Vagina (tissue), 2 donors: ENCODE data around the gene DLG5. TPM values are rescaled to one million over a fixed set of nuclear protein-coding genes. Genes with fewer than 3 reads are reported as not detected.

Source experiments
- DNase-seq, 2 donors: peaks; one replicate each; pipeline ENCODE4 v3.0.0-alpha.2; 2017; ENCODE audit errors: extremely low spot score in 2 of 2
- H3K27ac ChIP-seq: fragments of 200-600 bp; sonication (generic); one replicate; pipeline ENCODE4 v1.5.1; 2019
- H3K27me3 ChIP-seq: fragments of 200-600 bp; sonication (generic); one replicate; pipeline ENCODE4 v1.5.1; 2019
- H3K36me3 ChIP-seq, 2 donors: fragments of 200-600 bp; sonication (generic); one replicate each; pipeline ENCODE4 v1.5.1; 2017 to 2019
- H3K4me1 ChIP-seq: fragments of 200-600 bp; sonication (generic); one replicate; pipeline ENCODE4 v1.5.1; 2019
- H3K4me3 ChIP-seq, 2 donors: fragments of 200-600 bp; sonication (generic); 1 replicate in 1 of 2; 2 replicates in 1 of 2; pipeline ENCODE4 v1.5.1; 2016 to 2019
- H3K9me3 ChIP-seq: fragments of 200-600 bp; sonication (generic); one replicate; pipeline ENCODE4 v1.5.1; 2019
- POLR2A ChIP-seq, 2 donors: fragments of 450-650 bp; IDR thresholded peaks; one replicate each; pipeline ENCODE4 v1.6.1; 2017; ENCODE audit warnings: antibody characterized with exemption in 2 of 2, mild to moderate bottlenecking in 2 of 2, moderate library complexity in 2 of 2
- POLR2AphosphoS5 ChIP-seq, 2 donors: sonication (generic); formaldehyde crosslinking; IDR thresholded peaks; one replicate each; pipeline ENCODE4 v1.9.0; 2017; ENCODE audit warnings: antibody characterized with exemption in 2 of 2, mild to moderate bottlenecking in 2 of 2, low read depth in 1 of 2; ENCODE audit not compliant: insufficient read depth in 1 of 2
- intact Hi-C: fragments of 100-400 bp; cut with DNase I; formaldehyde crosslinking; loops from one replicate; pipeline ENCODE4 v1.15.1; 2023
- total RNA-seq: library from RNA; depleted of rRNA; stranded (reverse); fragments of >200 nt; gene quantifications from one replicate; pipeline ENCODE4 v1.2.3, GENCODE V29; 2016
- TF ChIP-seq, protein P1 (sequence below), 3 experiments: fragments of 450-650 bp in 2 of 3; fragments of 200-600 bp in 1 of 3; sonication (generic) in 1 of 3; IDR thresholded peaks; one replicate each; pipeline ENCODE4 v1.5.1; 2017 to 2019; ENCODE audit warnings: antibody characterized with exemption in 3 of 3, mild to moderate bottlenecking in 2 of 3, moderate library complexity in 2 of 3

Gene DLG5
- total RNA-seq, 1 donor from 2014 or later = 57.5 TPM

- TF ChIP-seq POLR2AphosphoS5 (IDR thresholded peaks at IDR 0.05; ENCODE audit: insufficient read depth in 1 of 2, low read depth in 1 of 2) = no peak
- no peak for TF ChIP-seq POLR2A (IDR thresholded peaks at IDR 0.05)
- TF ChIP-seq, protein P1, sequence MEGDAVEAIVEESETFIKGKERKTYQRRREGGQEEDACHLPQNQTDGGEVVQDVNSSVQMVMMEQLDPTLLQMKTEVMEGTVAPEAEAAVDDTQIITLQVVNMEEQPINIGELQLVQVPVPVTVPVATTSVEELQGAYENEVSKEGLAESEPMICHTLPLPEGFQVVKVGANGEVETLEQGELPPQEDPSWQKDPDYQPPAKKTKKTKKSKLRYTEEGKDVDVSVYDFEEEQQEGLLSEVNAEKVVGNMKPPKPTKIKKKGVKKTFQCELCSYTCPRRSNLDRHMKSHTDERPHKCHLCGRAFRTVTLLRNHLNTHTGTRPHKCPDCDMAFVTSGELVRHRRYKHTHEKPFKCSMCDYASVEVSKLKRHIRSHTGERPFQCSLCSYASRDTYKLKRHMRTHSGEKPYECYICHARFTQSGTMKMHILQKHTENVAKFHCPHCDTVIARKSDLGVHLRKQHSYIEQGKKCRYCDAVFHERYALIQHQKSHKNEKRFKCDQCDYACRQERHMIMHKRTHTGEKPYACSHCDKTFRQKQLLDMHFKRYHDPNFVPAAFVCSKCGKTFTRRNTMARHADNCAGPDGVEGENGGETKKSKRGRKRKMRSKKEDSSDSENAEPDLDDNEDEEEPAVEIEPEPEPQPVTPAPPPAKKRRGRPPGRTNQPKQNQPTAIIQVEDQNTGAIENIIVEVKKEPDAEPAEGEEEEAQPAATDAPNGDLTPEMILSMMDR (IDR thresholded peaks at IDR 0.05) = no peak
- Histone ChIP-seq H3K9me3 (no peaks in the 10 kb centered on the region), H3K27me3 (no peaks in the 10 kb centered on the region), H3K36me3 (no peaks in the 10 kb centered on the region), H3K4me1 (peaks cover 76% of the 10 kb centered on the region), H3K27ac (peak overlapping the region; percentile 10), H3K4me3 (no peak overlapping the region)
- no peak for DNase-seq
- intact Hi-C loops = no loop called here
Observed at GRCh38 chr10:77909749-77910375, 16.7 kb downstream of the DLG5 start.

GRCh38 chr10:77909021-77909748 lies 17.4 kb downstream of the DLG5 start:
- H3K27ac ChIP-seq = peak overlapping the region; percentile 10
- no peak for DNase-seq
- H3K27me3 ChIP-seq = no peaks in the 10 kb centered on the region
- intact Hi-C loops = no loop called here
- no peak overlapping the region for H3K4me3 ChIP-seq
- H3K9me3 ChIP-seq = no peaks in the 10 kb centered on the region
- no peaks in the 10 kb centered on the region for H3K36me3 ChIP-seq
- TF ChIP-seq POLR2A (IDR thresholded peaks at IDR 0.05) = no peak
- TF ChIP-seq, protein P1 (IDR thresholded peaks at IDR 0.05) = no peak
- TF ChIP-seq POLR2AphosphoS5 (IDR thresholded peaks at IDR 0.05; ENCODE audit: insufficient read depth in 1 of 2, low read depth in 1 of 2) = no peak
- H3K4me1 ChIP-seq = peaks cover 76% of the 10 kb centered on the region

DNA sequence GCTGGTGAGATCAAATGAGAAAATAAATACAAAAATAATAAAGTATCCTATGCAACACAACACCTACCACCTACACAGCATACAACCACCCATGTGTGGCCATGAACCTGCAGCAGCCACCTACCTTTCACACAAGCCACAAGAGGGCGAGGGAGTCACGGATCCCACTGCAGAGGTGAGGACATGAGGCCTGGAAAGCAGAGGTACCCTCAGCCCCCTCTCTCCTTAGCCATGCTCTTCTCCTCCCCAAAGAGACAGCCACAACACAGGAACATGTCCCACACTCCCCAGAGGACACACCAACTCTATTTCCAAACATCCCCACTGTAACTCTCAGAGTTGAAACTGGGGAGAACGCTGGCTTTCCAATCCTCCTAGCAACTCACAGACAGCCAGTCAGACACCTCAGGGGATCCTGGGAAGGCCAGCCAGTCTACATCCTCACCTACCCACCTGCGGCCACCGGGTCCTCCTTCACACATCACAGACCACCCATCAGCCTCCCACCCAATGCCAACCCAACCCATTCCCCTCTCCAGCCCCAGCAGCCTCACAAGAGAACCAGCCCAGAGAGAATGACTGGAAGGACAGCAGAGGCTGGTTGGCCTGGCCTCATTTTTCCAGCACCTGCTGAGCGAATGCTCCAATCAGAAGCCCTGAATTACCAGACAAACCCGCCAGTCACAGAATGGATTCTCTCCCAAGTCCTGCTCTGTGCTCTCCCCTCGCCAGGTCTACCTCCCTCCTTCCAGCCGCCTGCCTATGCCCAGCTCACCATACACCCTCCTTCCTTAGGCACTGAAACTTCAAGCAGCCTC lies 18.4 kb downstream of the DLG5 start:
- H3K4me1 ChIP-seq = peaks cover 76% of the 10 kb centered on the region
- H3K27ac ChIP-seq = peak overlapping the region; percentile 10
- no peak for DNase-seq
- H3K9me3 ChIP-seq = no peaks in the 10 kb centered on the region
- no peaks in the 10 kb centered on the region for H3K27me3 ChIP-seq
- no peak for TF ChIP-seq POLR2A (IDR thresholded peaks at IDR 0.05)
- TF ChIP-seq, protein P1 (IDR thresholded peaks at IDR 0.05) = no peak
- TF ChIP-seq POLR2AphosphoS5 (IDR thresholded peaks at IDR 0.05; ENCODE audit: insufficient read depth in 1 of 2, low read depth in 1 of 2) = no peak
- intact Hi-C loops = no loop called here
- H3K4me3 ChIP-seq = no peak overlapping the region
- H3K36me3 ChIP-seq = no peaks in the 10 kb centered on the region

DNA sequence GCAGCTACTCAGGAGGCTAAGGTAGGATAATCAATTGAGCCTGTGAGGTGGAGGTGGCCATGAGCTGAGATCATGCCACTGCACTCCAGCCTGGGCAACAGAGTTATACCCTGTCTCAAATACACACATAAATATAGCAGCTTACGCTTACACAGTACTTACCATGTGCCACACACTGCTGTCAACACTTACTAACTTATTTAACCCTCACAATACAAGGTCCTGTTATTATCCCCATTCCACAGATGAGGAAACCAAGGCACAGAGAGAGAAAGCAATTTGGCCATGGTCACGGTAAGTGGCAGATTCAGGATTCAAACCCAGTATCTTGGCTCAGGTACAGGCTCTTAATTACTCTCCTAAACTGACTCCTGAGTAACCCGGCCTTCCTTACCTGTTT lies 19.1 kb downstream of the DLG5 start:
- Histone ChIP-seq H3K27ac (peak overlapping the region; percentile 11), H3K36me3 (no peaks in the 10 kb centered on the region), H3K4me3 (no peak overlapping the region), H3K9me3 (no peaks in the 10 kb centered on the region), H3K27me3 (no peaks in the 10 kb centered on the region), H3K4me1 (peaks cover 71% of the 10 kb centered on the region)
- no peak for DNase-seq
- TF ChIP-seq, protein P1 (IDR thresholded peaks at IDR 0.05) = no peak
- no peak for TF ChIP-seq POLR2AphosphoS5 (IDR thresholded peaks at IDR 0.05; ENCODE audit: insufficient read depth in 1 of 2, low read depth in 1 of 2)
- no peak for TF ChIP-seq POLR2A (IDR thresholded peaks at IDR 0.05)
- intact Hi-C loops = no loop called here
